Measurements from ENCODE around the gene LRP10. TPM values are rescaled to one million over a fixed set of nuclear protein-coding genes. Genes with fewer than 3 reads are reported as not detected.

LRP10 gene
- total RNA-seq, 2 donors from 2014 or later, result 54.2 to 144 TPM

DNA sequence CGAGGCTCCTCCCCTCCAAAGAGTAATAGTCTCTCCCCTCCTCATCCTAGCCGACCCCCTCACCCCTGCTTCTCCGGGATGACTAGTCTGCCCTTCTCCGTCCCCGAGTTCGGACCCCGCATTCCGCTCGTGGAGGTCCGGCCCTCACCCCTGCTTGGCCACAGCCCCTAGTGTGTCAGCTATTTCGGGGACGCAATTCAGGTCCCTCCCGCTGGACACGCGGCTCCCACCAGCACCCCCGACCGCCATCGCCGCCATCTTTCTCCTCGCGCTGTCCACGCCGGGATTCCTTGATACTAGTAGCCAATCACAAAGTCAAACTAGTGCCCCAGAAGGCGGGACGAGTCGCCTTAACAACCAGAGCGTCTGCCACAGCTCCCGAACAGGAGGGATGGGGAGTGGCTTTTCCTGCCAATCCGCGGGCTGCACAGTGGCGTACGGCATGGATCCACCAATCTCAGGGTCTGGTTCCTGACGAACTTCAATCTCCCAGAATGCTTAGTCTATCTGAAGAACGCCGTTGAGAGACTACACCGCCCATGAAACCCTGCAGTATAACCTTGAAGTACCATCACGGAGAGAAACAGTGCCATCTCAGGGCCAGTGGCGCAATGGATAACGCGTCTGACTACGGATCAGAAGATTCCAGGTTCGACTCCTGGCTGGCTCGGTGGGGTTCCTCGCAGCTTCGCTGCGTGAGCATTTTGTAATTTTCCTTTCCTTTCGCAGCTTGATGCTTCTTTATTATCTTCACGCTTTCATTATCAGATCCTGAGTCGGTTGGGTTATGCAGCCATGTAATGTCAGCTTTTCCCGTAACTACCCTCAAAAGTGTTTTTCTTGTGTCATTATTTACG is 57.8 kb downstream of the LRP10 start, which contains the start of gene PRMT5:
Gene PRMT5 (minus strand): TSS at position 273 of the 857 bp plus-strand sequence. CDS start 15 bp downstream, at position 258.
- Histone ChIP-seq H3K9me3 (no peaks in the 10 kb centered on the region), H3K4me1 (peaks cover 0 to 20% of the 10 kb centered on the region in 2 donors), H3K36me3 (peaks cover 23% of the 10 kb centered on the region), H3K27ac (peak within 1 kb of the TSS; percentile 85 to 93), H3K4me3 (peak within 1 kb of the TSS; percentile 71 to 99), H3K27me3 (no peaks in the 10 kb centered on the region)
- peak; percentile 100 for DNase-seq (ENCODE audit: low spot score)
- TF ChIP-seq, protein P1, sequence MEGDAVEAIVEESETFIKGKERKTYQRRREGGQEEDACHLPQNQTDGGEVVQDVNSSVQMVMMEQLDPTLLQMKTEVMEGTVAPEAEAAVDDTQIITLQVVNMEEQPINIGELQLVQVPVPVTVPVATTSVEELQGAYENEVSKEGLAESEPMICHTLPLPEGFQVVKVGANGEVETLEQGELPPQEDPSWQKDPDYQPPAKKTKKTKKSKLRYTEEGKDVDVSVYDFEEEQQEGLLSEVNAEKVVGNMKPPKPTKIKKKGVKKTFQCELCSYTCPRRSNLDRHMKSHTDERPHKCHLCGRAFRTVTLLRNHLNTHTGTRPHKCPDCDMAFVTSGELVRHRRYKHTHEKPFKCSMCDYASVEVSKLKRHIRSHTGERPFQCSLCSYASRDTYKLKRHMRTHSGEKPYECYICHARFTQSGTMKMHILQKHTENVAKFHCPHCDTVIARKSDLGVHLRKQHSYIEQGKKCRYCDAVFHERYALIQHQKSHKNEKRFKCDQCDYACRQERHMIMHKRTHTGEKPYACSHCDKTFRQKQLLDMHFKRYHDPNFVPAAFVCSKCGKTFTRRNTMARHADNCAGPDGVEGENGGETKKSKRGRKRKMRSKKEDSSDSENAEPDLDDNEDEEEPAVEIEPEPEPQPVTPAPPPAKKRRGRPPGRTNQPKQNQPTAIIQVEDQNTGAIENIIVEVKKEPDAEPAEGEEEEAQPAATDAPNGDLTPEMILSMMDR (IDR thresholded peaks at IDR 0.05), result no peak

DNA sequence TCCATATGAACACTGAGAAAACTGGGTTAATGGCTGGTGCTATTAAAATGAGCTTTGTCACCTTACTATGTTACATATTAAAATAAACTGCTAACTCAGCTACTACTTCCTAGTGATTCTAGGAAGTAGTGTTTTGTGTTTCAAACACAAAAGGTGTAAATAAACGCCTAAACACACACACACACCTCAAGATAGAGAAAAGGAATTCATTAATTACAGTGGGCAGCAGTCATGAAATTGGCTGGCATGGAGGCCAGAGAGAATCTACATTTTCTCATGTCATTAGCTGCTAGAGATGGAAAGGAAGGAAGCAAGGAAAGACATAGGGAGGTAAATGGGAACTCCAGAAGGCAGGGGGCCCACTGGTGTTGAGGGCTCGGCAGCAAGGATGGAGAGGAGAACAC is 58.4 kb downstream of the LRP10 start:
- H3K9me3 ChIP-seq, result no peaks in the 10 kb centered on the region
- TF ChIP-seq, protein P1 (IDR thresholded peaks at IDR 0.05), result no peak
- H3K27me3 ChIP-seq, result no peaks in the 10 kb centered on the region
- H3K36me3 ChIP-seq, result peaks cover 17% of the 10 kb centered on the region
- H3K4me1 ChIP-seq, result peaks cover 0 to 20% of the 10 kb centered on the region in 2 donors
- H3K27ac ChIP-seq, result peak overlapping the region; percentile 85
- no peak for DNase-seq (ENCODE audit: low spot score)
- peak overlapping the region; percentile 41 to 71 for H3K4me3 ChIP-seq

Other genes starting within 250 kb of the LRP10 start
- not detected for gene OR6J1, start 227.4 kb upstream of the LRP10 start, total RNA-seq
- gene OXA1L, start 105.1 kb upstream of the LRP10 start, total RNA-seq, result 10 to 100 TPM; 93.0 to 96.1 TPM
- 10 to 100 TPM in 1 of 2 donors, 1 to 10 TPM in 1; 9.9 to 28.5 TPM for gene SLC7A7, start 56.3 kb upstream of the LRP10 start, total RNA-seq
- gene MRPL52, start 41.9 kb upstream of the LRP10 start, total RNA-seq, result 100 to 1,000 TPM in 1 of 2 donors, 10 to 100 TPM in 1; 59.4 to 168 TPM
- gene MMP14, start 35.2 kb upstream of the LRP10 start, total RNA-seq, result 10 to 100 TPM; 29.1 to 58.0 TPM
- gene REM2, start 11.5 kb downstream of the LRP10 start, total RNA-seq, result not detected
- 100 to 1,000 TPM in 1 of 2 donors, 10 to 100 TPM in 1; 76.5 to 774 TPM for gene RBM23, start 47.4 kb downstream of the LRP10 start, total RNA-seq
- gene PRMT5, start 57.6 kb downstream of the LRP10 start, total RNA-seq, result 10 to 100 TPM; 23.3 to 55.1 TPM
- gene HAUS4, start 85.3 kb downstream of the LRP10 start, total RNA-seq, result 10 to 100 TPM; 25.8 to 28.7 TPM
- 10 to 100 TPM in 1 of 2 donors, 1 to 10 TPM in 1; 5.8 to 24.6 TPM for gene AJUBA, start 110.8 kb downstream of the LRP10 start, total RNA-seq
- gene C14orf93, start 138.4 kb downstream of the LRP10 start, total RNA-seq, result 1 to 10 TPM; 5.0 to 6.8 TPM
- gene PSMB5, start 163.2 kb downstream of the LRP10 start, total RNA-seq, result 100 to 1,000 TPM; 105 to 122 TPM
- gene PSMB11, start 170.5 kb downstream of the LRP10 start, total RNA-seq, result not detected
- 1 to 10 TPM; 1.3 to 1.4 TPM for gene CDH24, start 185.8 kb downstream of the LRP10 start, total RNA-seq
- 10 to 100 TPM; 53.9 to 55.3 TPM for gene ACIN1, start 223.4 kb downstream of the LRP10 start, total RNA-seq
- 10 to 100 TPM; 13.5 to 23.7 TPM for gene C14orf119, start 223.8 kb downstream of the LRP10 start, total RNA-seq
- gene CIROP, start 233.2 kb downstream of the LRP10 start, total RNA-seq, result not detected
- gene CEBPE, start 247.5 kb downstream of the LRP10 start, total RNA-seq, result not detected

Data from right atrium auricular region (tissue), 2 donors.